IMR-90 (cell line): Measurements from ENCODE around the gene ABCC4. TPM values are rescaled to one million over a fixed set of nuclear protein-coding genes. Genes with fewer than 3 reads are reported as not detected.

Experiments used
- ATAC-seq: fragments of 200-7000 bp; cut with Tn5 transposase; 2 replicates; pipeline ENCODE4 v1.9.1; 2020; ENCODE audit warnings: low read depth, mild to moderate bottlenecking, moderate library complexity
- BruUV-seq: library from RNA; stranded (reverse); fragments of 400-500 nt; replicated peaks from 2 replicates; lab custom pipeline; 2021; lab: Mats Ljungman, UMichigan
- CTCF ChIA-PET: fragments of 300-600 bp; formaldehyde crosslinking; extraction: SDS; loops from one replicate; lab custom pipeline; 2021; ENCODE audit warnings: antibody characterized with exemption; lab: Yijun Ruan, JAX
- POLR2A ChIA-PET: fragments of 300-600 bp; sonication (Branson Sonifier 250); formaldehyde crosslinking; loops from one replicate; lab custom pipeline; 2022; ENCODE audit warnings: antibody characterized with exemption; ENCODE audit not compliant: unreplicated experiment; lab: Charles Lee
- DNase-seq: peaks from one replicate; pipeline ENCODE4 v3.0.0; 2013
- H2AFZ ChIP-seq: replicated peaks from 2 replicates; pipeline ENCODE3; 2013; ENCODE audit warnings: low read length, mild to moderate bottlenecking; ENCODE audit not compliant: poor library complexity
- H2AK5ac ChIP-seq: 2 replicates; pipeline ENCODE4 v1.6.1; 2013; ENCODE audit warnings: low read depth, low read length, inconsistent platforms
- H2AK9ac ChIP-seq: replicated peaks from 2 replicates; pipeline ENCODE3; 2013; ENCODE audit warnings: mild to moderate bottlenecking, low read depth, low read length, moderate library complexity; ENCODE audit not compliant: poor library complexity
- H2BK120ac ChIP-seq: 2 replicates; pipeline ENCODE4 v1.6.1; 2013; ENCODE audit warnings: low read depth, low read length, inconsistent platforms
- H2BK15ac ChIP-seq: 3 replicates; pipeline ENCODE4 v1.6.1; 2013; ENCODE audit warnings: low read depth, low read length, inconsistent platforms
- H2BK20ac ChIP-seq: 2 replicates; pipeline ENCODE4 v1.6.1; 2013; ENCODE audit warnings: low read depth, mild to moderate bottlenecking, inconsistent platforms, low read length, moderate library complexity
- H2BK5ac ChIP-seq: 2 replicates; pipeline ENCODE4 v1.6.1; 2013; ENCODE audit warnings: mild to moderate bottlenecking, low read depth, low read length, inconsistent platforms; ENCODE audit not compliant: poor library complexity, severe bottlenecking
- H3K14ac ChIP-seq: replicated peaks from 2 replicates; pipeline ENCODE4 v1.6.1; 2013; ENCODE audit warnings: low read depth, low read length, inconsistent platforms
- H3K18ac ChIP-seq: 2 replicates; pipeline ENCODE4 v1.6.1; 2013; ENCODE audit warnings: low read depth, low read length, control low read depth
- H3K23ac ChIP-seq: 2 replicates; pipeline ENCODE4 v1.6.1; 2013; ENCODE audit warnings: low read depth, low read length, inconsistent platforms
- H3K27ac ChIP-seq: 2 replicates; pipeline ENCODE4 v1.5.1; 2013; ENCODE audit warnings: mild to moderate bottlenecking, control low read depth, low read length; ENCODE audit not compliant: insufficient read depth
- H3K27me3 ChIP-seq: 2 replicates; pipeline ENCODE4 v1.6.1; 2013; ENCODE audit warnings: low read length; ENCODE audit not compliant: control insufficient read depth, insufficient read depth
- H3K36me3 ChIP-seq: 2 replicates; pipeline ENCODE4 v1.6.1; 2013; ENCODE audit warnings: low read length, mixed read lengths; ENCODE audit not compliant: control insufficient read depth, insufficient read depth
- H3K4ac ChIP-seq: 2 replicates; pipeline ENCODE4 v1.6.1; 2013; ENCODE audit warnings: low read depth, low read length, inconsistent platforms
- H3K4me1 ChIP-seq: 2 replicates; pipeline ENCODE4 v1.6.1; 2013; ENCODE audit warnings: low read length, mixed read lengths; ENCODE audit not compliant: control insufficient read depth, insufficient read depth
- H3K4me2 ChIP-seq: 2 replicates; pipeline ENCODE4 v1.6.1; 2013; ENCODE audit warnings: low read depth, mild to moderate bottlenecking, control low read depth, low read length, moderate library complexity
- H3K4me3 ChIP-seq: 2 replicates; pipeline ENCODE4 v1.5.1; 2013; ENCODE audit warnings: low read depth, mild to moderate bottlenecking, control low read depth, low read length, moderate library complexity; ENCODE audit not compliant: insufficient read depth
- H3K56ac ChIP-seq: 2 replicates; pipeline ENCODE4 v1.6.1; 2013; ENCODE audit warnings: low read length, inconsistent platforms; ENCODE audit not compliant: insufficient read depth; ENCODE audit errors: extremely low read depth
- H3K79me1 ChIP-seq, 2 experiments: 2 replicates each; pipeline ENCODE4 v1.6.1; 2013; ENCODE audit warnings: low read length in 2 of 2, inconsistent platforms in 1 of 2, low read depth in 1 of 2
- H3K9ac ChIP-seq: 2 replicates; pipeline ENCODE4 v1.6.1; 2013; ENCODE audit warnings: low read depth, low read length, control low read depth
- H3K9me1 ChIP-seq: 2 replicates; pipeline ENCODE4 v1.6.1; 2013; ENCODE audit warnings: low read length, inconsistent platforms; ENCODE audit not compliant: insufficient read depth
- H3K9me3 ChIP-seq: 2 replicates; pipeline ENCODE4 v1.6.1; 2013; ENCODE audit warnings: low read length; ENCODE audit not compliant: control insufficient read depth, insufficient read depth
- H4K20me1 ChIP-seq: 2 replicates; pipeline ENCODE4 v1.6.1; 2013; ENCODE audit warnings: low read length, inconsistent platforms; ENCODE audit not compliant: insufficient read depth
- H4K5ac ChIP-seq: 2 replicates; pipeline ENCODE4 v1.6.1; 2013; ENCODE audit warnings: mild to moderate bottlenecking, low read depth, low read length, control low read depth
- H4K8ac ChIP-seq, 2 experiments: 2 replicates each; pipeline ENCODE4 v1.6.1; 2013; ENCODE audit warnings: low read depth in 2 of 2, low read length in 2 of 2, control low read depth in 1 of 2, inconsistent platforms in 1 of 2
- H4K91ac ChIP-seq: 2 replicates; pipeline ENCODE4 v1.6.1; 2013; ENCODE audit warnings: low read depth, low read length, inconsistent platforms; ENCODE audit not compliant: insufficient read depth
- BHLHE40 ChIP-seq: fragments of 150-350 bp; IDR thresholded peaks from 2 replicates; pipeline ENCODE4 v1.6.1; 2016; ENCODE audit warnings: mild to moderate bottlenecking, low read depth, low read length
- ELK1 ChIP-seq: fragments of 150-350 bp; IDR thresholded peaks from 2 replicates; pipeline ENCODE4 v1.6.1; 2016; ENCODE audit warnings: low read depth, mild to moderate bottlenecking, low read length, moderate library complexity, borderline replicate concordance
- MAFK ChIP-seq: IDR thresholded peaks from 2 replicates; pipeline ENCODE4 v1.6.1; 2012; ENCODE audit warnings: low read depth, low read length, improper control_type of control experiment
- MAZ ChIP-seq: IDR thresholded peaks from 2 replicates; pipeline ENCODE4 v1.6.1; 2012; ENCODE audit warnings: low read depth, mild to moderate bottlenecking, low read length, improper control_type of control experiment, moderate library complexity, borderline replicate concordance
- MXI1 ChIP-seq: IDR thresholded peaks from 2 replicates; pipeline ENCODE4 v1.6.1; 2012; ENCODE audit warnings: low read depth, mild to moderate bottlenecking, low read length, moderate library complexity, borderline replicate concordance
- RAD21 ChIP-seq: IDR thresholded peaks from 2 replicates; pipeline ENCODE4 v1.6.1; 2012; ENCODE audit warnings: low read length, improper control_type of control experiment
- RCOR1 ChIP-seq: IDR thresholded peaks from 2 replicates; pipeline ENCODE4 v1.6.1; 2012; ENCODE audit warnings: mild to moderate bottlenecking, low read length, improper control_type of control experiment; ENCODE audit not compliant: insufficient replicate concordance
- USF2 ChIP-seq: fragments of 150-350 bp; IDR thresholded peaks from 2 replicates; pipeline ENCODE4 v1.6.1; 2017; ENCODE audit warnings: mild to moderate bottlenecking, antibody characterized with exemption, low read length, low read depth
- dilution Hi-C: fragments of 300-500 bp; cut with HindIII; formaldehyde crosslinking; loops from one replicate; pipeline ENCODE4 v1.14.3; 2018; ENCODE audit warnings: low sequenced_read_pairs; ENCODE audit not compliant: unreplicated experiment
- in situ Hi-C: fragments of 300-500 bp; cut with MboI; formaldehyde crosslinking; loops from 3 replicates; pipeline ENCODE4 v1.14.3; 2019; ENCODE audit warnings: low sequenced_read_pairs, inconsistent platforms, mixed read lengths
- intact Hi-C: fragments of 100-400 bp; cut with micrococcal nuclease; formaldehyde crosslinking; loops from 2 replicates; pipeline ENCODE4 v1.10.0; 2022
- polyA plus RNA-seq, 3 experiments: library from polyadenylated mRNA; depleted of rRNA; stranded (reverse); fragments of >200 nt; gene quantifications; 2 replicates each; pipeline ENCODE4 v1.2.3, GENCODE V29; 2012; ENCODE audit warnings: low replicate concordance in 1 of 3
- total RNA-seq: library from RNA; depleted of rRNA; stranded (reverse); fragments of >200 nt; gene quantifications from 2 replicates; pipeline ENCODE4 v1.2.3, GENCODE V29; 2012

Gene ABCC4
- total and polyA plus RNA-seq, 2 of the 4 experiments (the other 2 are of a cell fraction), result 16.6 to 41.4 TPM

GRCh38 chr13:95226050-95226449 is 75.2 kb downstream of the ABCC4 start:
- H2AFZ ChIP-seq, result no peak overlapping the region
- H3K14ac ChIP-seq, result no peak overlapping the region
- H4K91ac ChIP-seq, result no peak overlapping the region
- no peak overlapping the region for H2BK15ac ChIP-seq
- H4K8ac ChIP-seq, result no peak overlapping the region
- H2BK120ac ChIP-seq, result no peak overlapping the region
- no peak overlapping the region for H2BK5ac ChIP-seq
- H3K18ac ChIP-seq, result no peak overlapping the region
- no peak overlapping the region for H3K4me3 ChIP-seq
- H3K9me1 ChIP-seq, result peaks cover 23% of the 10 kb centered on the region
- no peaks in the 10 kb centered on the region for H3K9me3 ChIP-seq
- no peak overlapping the region for H2AK9ac ChIP-seq
- H3K27ac ChIP-seq, result no peak overlapping the region
- peaks cover 6% of the 10 kb centered on the region for H3K36me3 ChIP-seq
- no peak overlapping the region for H3K56ac ChIP-seq
- no peak for TF ChIP-seq MAFK
- no peak for TF ChIP-seq RCOR1
- TF ChIP-seq RAD21, result no peak
- TF ChIP-seq MAZ, result no peak
- TF ChIP-seq BHLHE40, result no peak
- no peak for TF ChIP-seq ELK1
- no peak for TF ChIP-seq MXI1
- TF ChIP-seq USF2, result no peak
- ATAC-seq (no peak), DNase-seq (no peak)
- POLR2A ChIA-PET, result no interaction called here
- H3K4me1 ChIP-seq, result peaks cover 4% of the 10 kb centered on the region; the same call in 1 of the 2 replicates
- H4K20me1 ChIP-seq, result 0 out of 2 replicates have a peak, but pooled peaks cover 5% of the 10 kb centered on the region
- CTCF ChIA-PET, result no interaction called here
- H3K9ac ChIP-seq, result no peak overlapping the region
- H3K4me2 ChIP-seq, result no peak overlapping the region
- no TSS peak for BruUV-seq
- dilution Hi-C loops, result no loop called here
- no peak overlapping the region for H4K5ac ChIP-seq
- H3K23ac ChIP-seq, result no peak overlapping the region
- intact Hi-C loops, result no loop called here
- no peak overlapping the region for H2BK20ac ChIP-seq
- H2AK5ac ChIP-seq, result no peak overlapping the region
- in situ Hi-C loops, result no loop called here
- no peak overlapping the region for H3K4ac ChIP-seq
- peaks cover 32 to 70% of the 10 kb centered on the region in 2 experiments for H3K79me1 ChIP-seq
- H3K27me3 ChIP-seq, result no peaks in the 10 kb centered on the region
